ENCODE results near the gene OSBPL7.

DNA sequence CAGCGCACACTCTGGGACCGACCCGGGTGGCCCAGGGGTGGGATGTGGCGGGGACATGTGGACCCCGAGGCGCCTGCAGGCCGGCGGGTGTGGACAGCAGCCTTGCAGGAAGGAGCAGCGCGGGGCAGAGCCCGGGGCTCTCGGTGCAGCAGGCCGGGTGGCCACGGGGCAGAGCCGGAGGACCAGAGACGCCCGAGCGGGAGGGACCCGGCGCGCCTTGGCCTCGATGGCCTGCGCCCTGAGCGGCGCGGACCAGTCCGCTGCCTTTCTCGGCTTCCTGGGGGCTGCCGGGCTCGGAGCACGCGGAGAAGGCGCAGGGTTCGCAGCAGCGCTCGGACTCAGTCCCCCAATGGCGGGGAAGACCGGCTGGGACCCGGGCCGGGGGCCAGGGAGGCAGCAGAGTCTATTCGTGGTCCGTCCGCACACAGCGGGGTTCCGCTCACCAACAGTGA, 43.4 kb downstream of the OSBPL7 start:
- TF ChIP-seq, protein P1, sequence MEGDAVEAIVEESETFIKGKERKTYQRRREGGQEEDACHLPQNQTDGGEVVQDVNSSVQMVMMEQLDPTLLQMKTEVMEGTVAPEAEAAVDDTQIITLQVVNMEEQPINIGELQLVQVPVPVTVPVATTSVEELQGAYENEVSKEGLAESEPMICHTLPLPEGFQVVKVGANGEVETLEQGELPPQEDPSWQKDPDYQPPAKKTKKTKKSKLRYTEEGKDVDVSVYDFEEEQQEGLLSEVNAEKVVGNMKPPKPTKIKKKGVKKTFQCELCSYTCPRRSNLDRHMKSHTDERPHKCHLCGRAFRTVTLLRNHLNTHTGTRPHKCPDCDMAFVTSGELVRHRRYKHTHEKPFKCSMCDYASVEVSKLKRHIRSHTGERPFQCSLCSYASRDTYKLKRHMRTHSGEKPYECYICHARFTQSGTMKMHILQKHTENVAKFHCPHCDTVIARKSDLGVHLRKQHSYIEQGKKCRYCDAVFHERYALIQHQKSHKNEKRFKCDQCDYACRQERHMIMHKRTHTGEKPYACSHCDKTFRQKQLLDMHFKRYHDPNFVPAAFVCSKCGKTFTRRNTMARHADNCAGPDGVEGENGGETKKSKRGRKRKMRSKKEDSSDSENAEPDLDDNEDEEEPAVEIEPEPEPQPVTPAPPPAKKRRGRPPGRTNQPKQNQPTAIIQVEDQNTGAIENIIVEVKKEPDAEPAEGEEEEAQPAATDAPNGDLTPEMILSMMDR (conservative IDR thresholded peaks at IDR 0.05; ENCODE audit: low read depth, low read length), result no peak
- TF ChIP-seq EZH2 (IDR thresholded peaks at IDR 0.05; ENCODE audit: borderline replicate concordance, low read depth, low read length, poor library complexity, severe bottlenecking), result no peak

Measured in A673 (cell line).